ENCODE measurements around the gene BASP1.
"Not testable (repeated sequence)": the region's sequence is repeated elsewhere in the genome, so short reads cannot be mapped to it uniquely, and the experiment has no call there.

The BASP1 gene

DNA sequence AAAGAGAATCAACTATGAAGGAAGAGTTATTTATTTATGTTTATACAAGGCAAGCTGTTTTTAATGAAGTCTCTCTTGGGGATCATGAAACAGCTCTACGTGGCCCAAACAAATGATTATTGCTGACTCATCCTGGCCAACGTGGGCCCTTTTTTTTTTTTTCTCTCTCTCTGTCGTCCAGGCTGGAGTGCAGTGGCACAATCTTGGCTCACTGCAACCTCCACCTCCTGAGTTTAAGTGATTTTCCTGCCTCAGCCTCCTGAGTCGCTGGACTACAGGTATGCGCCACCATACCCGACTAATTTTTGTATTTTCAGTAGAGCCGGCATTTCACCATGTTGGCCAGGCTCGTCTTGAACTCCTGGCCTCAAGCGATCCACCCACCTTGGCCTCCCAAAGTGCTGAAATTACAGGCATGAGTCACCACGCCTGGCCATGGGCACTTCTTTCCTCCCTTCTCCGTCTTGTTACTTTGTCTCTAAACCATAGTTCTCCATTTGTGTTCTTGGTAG is 98.3 kb downstream of the BASP1 start:
- Histone ChIP-seq H3K27me3 (ENCODE audit: insufficient read depth, low read length) (no peaks in the 10 kb centered on the region), H3K4me1 (ENCODE audit: insufficient read depth, low read length) (peaks cover 22% of the 10 kb centered on the region), H2AFZ (ENCODE audit: low read depth, low read length) (no peak overlapping the region), H3K9me3 (ENCODE audit: low read length) (no peaks in the 10 kb centered on the region), H3K36me3 (ENCODE audit: insufficient read depth, low read length) (no peaks in the 10 kb centered on the region), H3K4me3 (ENCODE audit: low read length) (no peak overlapping the region)

DNA sequence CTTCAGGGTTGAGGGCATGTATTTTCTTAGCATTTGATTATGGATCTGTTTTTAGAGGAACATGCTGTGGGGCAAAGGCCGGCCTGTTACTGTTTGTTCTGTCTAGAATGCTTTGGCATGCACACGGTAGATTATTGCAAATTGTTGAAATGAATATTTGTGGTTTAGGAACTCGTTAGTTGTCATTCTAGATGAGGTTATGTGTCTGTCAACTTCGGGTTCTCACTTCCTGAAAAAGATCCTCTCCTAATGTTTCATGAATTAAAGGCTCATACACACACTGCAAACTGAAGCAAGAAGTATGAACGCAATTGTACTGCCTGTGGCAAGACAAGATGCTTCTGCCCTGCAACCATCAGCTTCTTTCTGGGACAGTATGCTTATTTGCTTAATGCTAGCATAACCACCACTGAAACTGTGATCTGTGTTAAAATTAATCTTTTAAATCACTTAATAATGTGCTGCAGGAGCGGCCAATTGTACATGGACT is 99.6 kb downstream of the BASP1 start:
- no peaks in the 10 kb centered on the region for H3K27me3 ChIP-seq (ENCODE audit: insufficient read depth, low read length)
- peaks cover 22% of the 10 kb centered on the region for H3K4me1 ChIP-seq (ENCODE audit: insufficient read depth, low read length)
- H3K36me3 ChIP-seq (ENCODE audit: insufficient read depth, low read length) = no peaks in the 10 kb centered on the region
- no peak overlapping the region for H2AFZ ChIP-seq (ENCODE audit: low read depth, low read length)
- no peak overlapping the region for H3K4me3 ChIP-seq (ENCODE audit: low read length)
- H3K9me3 ChIP-seq (ENCODE audit: low read length) = no peaks in the 10 kb centered on the region

DNA sequence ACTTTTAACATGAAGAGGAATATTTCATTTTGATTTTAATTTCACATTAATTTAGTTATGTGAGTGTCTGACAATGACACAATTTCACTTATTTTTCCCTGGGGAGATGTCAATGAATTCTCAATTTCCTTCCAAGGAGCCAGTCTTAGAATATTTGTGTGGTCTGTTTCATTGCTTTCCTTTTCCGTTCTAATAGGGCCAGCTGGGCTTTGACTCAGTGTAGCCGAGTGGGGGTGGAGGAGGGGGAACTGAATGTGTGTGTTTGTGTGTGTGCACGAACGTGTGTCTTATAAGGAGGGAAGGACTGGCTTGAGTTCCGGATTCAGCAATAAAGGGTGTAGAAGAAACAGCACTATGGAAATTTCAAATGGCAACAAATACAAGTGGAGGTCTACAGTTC is 100.0 kb downstream of the BASP1 start:
- Histone ChIP-seq H3K4me1 (ENCODE audit: insufficient read depth, low read length) (peaks cover 19% of the 10 kb centered on the region), H3K4me3 (ENCODE audit: low read length) (no peak overlapping the region), H3K36me3 (ENCODE audit: insufficient read depth, low read length) (no peaks in the 10 kb centered on the region), H3K9me3 (ENCODE audit: low read length) (no peaks in the 10 kb centered on the region), H2AFZ (ENCODE audit: low read depth, low read length) (no peak overlapping the region), H3K27me3 (ENCODE audit: insufficient read depth, low read length) (no peaks in the 10 kb centered on the region)

DNA sequence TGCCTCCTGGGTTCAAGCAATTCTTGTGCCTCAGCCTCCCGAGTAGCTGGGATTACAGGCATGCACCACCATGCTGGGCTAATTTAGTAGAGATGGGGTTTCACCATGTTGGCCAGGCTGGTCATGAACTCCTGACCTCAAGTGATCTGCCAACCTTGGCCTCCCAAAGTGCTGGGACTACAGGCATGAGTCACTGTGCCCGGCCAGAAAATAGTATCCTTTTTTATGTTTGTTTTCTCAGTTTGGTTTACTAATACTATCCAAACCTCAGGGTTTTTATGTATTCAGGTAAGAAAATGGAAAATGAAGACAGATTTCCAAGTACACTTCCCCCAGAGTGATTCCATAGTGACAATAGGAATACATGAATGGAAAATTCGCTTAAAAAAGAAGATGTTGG is 101.7 kb downstream of the BASP1 start:
- not testable (repeated sequence) for H3K9me3 ChIP-seq (ENCODE audit: low read length); H2AFZ ChIP-seq (ENCODE audit: low read depth, low read length); H3K4me3 ChIP-seq (ENCODE audit: low read length); H3K27me3 ChIP-seq (ENCODE audit: insufficient read depth, low read length); H3K36me3 ChIP-seq (ENCODE audit: insufficient read depth, low read length)
- peaks cover 19% of the 10 kb centered on the region for H3K4me1 ChIP-seq (ENCODE audit: insufficient read depth, low read length)

DNA sequence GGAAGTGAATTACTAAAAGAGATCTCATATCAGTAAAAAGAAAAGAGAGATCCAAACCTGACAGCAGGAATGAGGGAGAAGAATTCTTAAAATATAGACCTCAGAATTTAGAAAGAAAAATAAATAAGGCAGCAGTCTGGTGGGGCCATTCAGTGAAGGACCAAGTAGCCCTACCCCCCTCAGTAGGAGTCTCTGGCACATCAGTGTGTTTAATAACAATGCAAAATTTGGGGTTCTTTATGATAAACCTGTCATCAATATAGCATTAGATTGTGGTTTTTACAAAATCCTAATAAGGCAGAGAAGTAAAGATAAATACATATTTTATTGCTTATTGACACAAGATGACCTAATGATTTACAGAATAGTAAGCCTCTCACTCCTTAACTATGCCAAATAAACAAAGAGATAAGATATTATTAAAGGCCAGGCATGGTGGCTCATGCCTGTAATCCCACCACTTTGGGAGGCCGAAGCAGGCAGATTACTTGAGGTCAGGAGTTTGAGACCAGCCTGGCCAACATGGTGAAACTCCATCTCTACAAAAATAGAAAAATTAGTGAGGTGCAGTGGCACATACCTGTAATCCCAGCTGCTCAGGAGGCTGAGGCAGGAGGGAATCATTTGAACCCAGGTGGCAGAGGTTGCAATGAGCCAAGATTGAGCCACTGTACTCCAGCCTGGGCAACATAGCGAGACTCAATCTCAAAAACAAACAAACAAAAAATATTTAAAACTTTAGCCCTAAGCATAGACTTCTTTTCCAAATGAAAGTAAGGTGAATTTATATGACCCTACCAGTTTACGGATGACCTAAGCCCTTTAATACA is 108.6 kb downstream of the BASP1 start:
- Histone ChIP-seq H3K27me3 (ENCODE audit: insufficient read depth, low read length) (no peaks in the 10 kb centered on the region), H3K4me1 (ENCODE audit: insufficient read depth, low read length) (no peaks in the 10 kb centered on the region), H3K9me3 (ENCODE audit: low read length) (no peaks in the 10 kb centered on the region), H2AFZ (ENCODE audit: low read depth, low read length) (no peak overlapping the region), H3K36me3 (ENCODE audit: insufficient read depth, low read length) (no peaks in the 10 kb centered on the region), H3K4me3 (ENCODE audit: low read length) (no peak overlapping the region)

Measured in neuron (in vitro differentiated cells).